HG02588 (cell line): ENCODE results near the gene FNIP2.
"Not testable (repeated sequence)": the region's sequence is repeated elsewhere in the genome, so short reads cannot be mapped to it uniquely, and the experiment has no call there.

Source experiments
- ATAC-seq: cut with Tn5 transposase; IDR thresholded peaks from one replicate; pipeline ENCODE4 v1.9.1; 2021; ENCODE audit warnings: mild to moderate bottlenecking, moderate library complexity; ENCODE audit not compliant: unreplicated experiment

FNIP2 gene

DNA sequence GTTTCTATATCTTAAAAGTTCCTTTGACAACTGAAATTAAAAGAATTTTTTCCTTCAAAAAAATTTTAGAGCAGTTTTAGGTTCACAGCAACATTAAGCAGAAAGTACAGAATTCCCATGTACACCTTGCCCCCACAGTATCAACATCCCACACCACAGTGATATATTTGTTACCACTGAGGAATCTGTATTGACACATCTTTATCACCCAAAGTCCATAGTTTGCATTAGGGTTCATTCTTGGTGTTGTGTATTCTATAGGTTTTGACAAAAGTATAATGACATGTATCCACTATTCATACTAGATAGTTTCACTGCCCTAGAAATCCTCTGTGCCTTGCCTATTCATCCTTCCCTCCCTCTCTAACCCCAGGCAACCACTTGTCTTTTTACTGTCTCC lies 43.7 kb downstream of the FNIP2 start:
- ATAC-seq = no peak

DNA sequence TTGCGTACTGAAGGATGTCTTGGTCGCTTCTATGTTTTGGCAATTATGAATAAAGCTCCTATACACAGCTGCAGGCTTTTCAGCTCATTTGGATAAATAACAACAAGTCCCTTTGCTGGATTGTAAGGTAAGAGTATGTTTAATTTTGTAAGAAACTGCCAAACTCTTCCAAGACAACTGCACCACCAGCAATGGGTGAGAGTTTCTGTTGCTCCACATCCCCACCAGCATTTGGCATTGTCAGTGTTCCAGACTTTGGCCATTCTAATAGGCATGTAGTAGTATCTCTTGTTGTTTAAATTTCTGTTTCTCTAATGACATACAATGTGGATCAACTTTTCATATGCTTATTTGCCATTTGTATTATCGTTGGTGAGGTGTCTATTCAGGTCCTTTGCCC lies 44.3 kb downstream of the FNIP2 start:
- ATAC-seq = no peak

DNA sequence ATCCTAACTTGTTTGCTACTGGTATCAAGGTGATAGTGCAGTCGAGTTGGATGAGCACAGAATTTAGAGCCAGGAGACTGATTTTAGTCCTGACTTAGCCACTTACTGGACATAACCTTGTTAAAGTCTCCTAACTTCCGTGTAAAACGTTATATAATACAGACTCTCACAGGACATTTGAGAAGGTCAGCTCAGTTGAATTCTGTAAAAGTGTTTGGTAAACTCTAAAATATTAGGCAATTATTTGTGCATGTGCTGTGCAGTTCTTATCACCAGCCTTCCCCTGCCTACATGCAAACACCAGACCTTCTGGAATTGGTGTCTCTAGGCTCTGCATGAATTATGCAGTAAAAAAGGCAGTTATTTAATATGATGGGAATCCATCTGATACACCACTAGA lies 45.4 kb downstream of the FNIP2 start:
- ATAC-seq = no peak

DNA sequence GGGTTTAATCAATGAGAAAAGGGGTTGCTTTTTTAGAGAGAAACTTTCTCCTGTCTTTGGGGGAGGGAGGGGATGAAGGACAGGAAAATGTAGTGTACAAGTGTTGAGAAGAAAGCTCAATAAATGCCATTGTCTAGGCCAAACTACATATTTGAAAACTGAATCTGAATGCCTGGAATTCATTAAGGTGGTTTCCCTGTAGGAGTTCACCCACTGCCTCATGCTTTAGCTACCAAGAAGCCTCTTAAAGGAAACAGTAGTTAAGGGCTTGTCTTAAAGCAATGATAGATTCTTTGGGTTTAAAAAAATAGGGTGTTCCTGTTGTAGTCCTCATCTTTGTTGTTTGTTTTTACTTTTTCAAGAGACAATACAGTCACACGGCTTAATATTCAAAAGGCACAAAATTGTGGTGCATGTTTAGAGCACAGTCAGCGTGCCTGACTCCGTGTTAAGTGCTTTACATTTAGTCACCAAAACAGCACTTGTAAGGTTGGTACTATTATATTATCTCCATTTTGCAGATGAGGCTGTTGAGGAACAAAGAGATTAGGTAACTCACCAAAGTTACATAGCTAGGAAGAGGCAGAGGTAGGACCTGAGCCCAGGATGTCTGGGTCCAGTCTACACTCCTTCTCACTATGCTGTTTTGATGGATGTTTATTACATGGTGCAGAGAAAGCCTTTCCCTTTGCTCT lies 46.0 kb downstream of the FNIP2 start:
- no peak for ATAC-seq

DNA sequence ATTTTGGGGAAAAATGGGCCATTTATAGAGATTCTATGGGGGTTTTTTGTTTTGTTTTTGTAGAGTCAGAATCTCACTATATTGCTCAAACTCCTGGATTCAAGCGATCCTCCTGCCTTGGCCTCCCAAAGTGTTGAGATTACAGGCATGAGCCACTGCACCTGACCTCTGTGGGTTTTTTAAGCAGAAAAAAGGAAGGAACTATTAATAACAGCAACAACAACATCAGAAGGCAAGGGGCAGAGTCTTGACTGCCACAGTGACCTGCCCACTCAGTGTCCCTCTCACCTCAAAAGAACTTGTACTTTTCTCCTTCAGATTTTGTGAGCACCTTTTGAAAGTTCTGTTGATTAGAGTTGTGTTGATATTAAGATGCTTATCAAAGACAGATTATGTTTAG lies 48.1 kb downstream of the FNIP2 start:
- ATAC-seq = no peak

DNA sequence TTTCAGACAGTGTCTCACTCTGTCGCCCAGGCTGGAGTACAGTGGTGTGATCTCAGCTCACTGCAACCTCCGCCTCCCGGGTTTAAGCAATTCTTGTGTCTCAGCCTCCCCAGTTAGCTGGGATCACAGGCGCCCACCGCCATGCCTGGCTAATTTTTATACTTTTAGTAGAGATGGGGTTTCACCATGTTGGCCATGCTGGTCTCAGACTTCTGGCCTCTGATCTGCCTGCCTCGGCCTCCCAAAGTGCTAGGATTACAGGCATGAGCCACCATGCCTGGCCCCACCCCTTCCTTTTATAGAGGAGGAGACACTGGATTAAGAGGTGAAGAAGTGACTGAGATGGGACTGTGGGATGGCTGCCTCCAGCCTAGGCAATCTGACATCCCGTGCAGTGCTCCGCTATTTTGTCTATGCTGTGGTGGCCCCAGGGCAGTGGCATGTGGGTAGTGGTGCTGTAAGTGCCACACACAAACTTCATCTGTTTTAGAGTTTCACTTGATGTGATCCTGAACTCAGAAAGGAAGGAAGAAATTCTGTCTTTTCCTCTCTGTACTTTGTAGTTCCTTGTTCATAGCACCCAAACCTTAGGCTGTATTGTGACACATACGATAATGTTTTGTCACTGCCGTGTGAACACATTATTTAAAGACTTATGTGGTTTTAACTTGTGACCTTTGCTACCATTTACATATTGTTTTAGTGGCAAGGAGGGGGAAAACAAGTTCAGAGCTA lies 48.9 kb downstream of the FNIP2 start:
- peak; percentile 62 for ATAC-seq

DNA sequence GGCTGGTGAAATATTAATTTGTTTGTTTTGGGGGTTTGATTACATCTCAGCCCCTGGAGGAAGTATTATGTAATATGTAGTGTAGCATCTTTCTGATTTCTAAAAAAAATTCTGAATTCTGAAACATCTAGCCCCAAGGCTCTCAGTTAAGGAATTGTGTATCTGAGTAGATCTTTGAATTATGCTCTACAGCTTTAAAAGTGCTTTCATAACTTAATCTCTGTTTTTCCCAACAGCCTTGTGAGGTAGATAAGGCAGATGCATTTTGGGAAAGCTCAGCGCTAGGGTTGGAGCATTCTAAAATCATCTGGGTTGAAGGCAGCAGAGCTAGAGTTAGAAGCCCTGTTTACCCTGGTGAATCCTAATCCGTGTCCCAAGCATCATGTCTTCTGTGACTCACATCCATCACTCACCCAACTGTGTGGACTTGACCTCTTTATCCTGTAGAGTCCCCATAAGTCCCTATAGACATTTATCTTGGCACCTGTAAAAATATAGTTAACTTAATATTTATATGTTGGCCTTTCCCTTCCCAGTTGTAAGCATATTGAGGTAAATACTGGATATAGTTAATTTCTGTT lies 49.8 kb downstream of the FNIP2 start:
- no peak for ATAC-seq

DNA sequence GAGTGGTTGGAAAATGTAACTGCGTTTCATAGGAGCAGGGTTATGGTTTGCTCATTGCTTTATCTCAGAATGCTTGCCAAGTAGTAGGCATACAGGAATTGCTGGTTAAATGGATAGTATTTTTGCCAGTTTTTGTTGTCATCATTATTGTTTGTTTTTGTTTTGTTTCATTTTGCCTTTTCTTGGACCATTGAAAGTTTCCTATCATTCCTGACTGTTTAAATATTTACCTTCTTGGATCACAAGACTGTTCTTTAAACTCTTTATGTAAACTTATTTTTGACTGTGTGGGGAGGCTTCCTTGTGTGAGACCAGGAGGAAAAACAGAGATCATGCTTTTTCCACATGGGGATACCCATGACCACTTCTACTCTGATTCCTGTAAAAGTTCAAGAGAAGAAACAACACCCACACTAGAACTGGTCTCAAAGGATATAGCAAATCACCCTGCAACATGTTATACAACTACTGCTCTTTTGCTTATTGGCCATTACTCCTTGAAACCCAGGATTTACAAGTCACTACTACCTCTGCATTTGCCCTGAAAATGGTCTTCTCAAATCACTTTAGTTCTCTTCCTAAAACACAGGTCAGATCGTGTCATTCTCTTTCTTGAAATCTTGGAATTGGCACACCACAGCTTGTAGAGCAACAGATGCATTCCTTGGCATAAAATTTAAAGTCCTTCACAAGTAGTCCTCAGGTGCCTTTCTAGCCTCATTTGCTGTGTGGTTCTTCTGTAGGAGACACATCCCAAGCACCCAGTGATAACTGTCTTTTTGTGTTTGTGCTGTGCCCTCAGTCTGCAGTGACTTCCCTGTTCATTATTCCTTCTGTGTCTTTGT lies 51.3 kb downstream of the FNIP2 start:
- no peak for ATAC-seq

DNA sequence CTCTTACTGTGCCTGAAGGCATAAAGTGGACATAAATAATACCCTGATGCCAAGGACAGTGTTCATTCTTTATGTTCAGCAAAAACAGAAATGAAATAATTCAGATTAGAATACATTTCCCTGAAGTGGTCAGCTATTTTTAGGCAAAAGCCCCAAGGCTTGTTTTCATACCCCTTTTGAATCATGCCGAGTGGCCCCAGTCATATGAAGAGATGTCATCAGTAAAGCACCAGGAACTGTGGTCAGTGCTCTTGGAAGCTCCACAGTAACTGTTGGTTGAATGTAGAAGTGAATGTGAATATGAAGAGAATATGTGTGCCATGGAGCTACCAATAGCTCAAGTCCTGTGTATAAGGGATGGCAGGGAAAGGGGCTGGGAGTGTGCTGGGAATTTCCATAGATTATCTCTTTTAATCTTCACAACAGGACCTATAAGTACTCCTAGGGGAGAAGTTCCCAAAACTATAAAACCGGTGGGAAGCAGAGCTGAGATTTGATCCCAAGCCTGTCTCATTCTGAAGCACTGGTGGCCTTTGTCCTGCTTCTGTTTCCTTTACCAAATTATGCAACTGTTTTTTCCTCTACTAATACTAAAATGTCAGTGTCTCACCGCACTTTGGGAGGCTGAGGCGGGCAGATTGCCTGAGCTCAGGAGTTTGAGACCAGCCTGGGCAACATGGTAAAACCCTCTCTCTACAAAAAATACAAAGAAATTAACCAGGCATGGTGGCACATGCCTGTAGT lies 52.6 kb downstream of the FNIP2 start:
- ATAC-seq = peak; percentile 42

DNA sequence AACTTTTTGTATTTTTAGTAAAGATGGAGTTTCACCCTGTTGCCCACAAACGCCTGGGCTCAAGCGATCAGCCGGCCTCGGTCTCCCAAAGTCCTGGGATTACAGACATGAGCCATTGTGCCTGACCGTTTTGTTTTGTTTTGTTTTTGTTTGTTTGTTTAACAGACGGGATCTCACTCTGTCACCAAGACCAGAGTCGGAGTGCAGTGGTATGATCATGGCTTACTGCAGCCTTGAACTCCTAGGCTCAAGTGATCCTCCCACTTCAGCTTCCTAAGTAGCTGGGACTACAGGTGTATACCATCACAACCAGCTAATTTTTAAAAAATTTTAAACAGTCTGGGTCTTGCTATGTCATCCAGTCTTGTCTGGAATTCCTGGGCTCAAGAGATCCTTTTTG lies 53.5 kb downstream of the FNIP2 start:
- no peak for ATAC-seq

DNA sequence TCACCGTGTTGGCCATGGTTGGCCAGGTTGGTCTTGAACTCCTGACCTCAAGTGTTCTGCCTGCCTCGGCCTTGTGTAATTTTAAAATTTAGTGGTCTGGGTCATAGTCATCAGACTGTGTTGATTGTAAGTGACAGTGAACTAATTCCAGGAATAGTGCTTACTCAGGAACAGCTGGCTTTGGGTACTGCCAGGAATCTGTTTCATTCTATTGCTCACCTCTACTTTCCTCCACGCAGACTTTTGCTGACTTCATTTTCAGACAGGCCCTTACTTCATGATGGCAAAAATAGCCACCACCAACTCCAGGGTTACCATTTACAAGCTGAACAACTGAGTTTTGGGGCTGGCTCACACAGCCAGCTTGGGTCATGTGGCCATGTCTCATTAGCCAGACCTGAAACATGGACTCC lies 54.6 kb downstream of the FNIP2 start:
- peak; percentile 37 for ATAC-seq

DNA sequence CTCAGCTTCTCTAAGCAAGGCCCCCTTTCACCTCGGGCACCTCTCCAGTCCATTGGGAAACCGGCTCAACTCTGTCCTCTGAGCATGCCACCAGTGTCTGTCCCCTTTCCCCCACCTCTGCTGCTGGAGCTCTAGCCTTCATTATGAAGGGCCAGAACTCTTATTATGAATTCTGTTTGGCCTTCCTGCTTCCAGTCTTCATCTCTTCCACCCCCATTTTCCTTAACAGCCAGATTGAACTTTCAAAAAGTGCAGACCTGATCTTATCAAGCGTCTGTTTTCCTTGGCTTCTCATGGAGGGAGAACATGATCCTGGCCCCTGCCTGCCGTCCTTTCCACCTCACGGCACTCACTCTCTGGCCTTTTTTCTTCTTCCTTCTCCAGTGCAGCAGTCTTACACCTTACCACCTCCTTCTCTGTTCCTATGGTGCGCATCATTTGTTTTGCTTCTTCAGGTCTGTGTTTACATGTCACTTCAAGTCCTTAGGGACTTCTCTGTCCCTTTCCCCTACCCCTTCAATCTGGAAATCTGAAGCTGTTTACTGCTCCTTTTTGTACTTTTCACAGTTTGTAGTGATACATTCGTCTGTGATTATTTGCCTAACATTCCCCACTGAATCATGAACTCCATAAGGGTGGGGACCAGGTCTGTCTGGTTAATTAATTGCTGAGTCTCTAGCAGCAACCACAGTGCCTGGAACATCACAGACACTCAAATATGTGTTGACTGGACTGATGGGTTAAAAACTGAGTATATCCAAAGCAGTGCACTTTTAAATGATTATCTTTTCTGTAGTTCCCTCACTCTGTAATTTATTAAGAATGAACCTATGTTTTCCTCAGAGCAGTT lies 55.8 kb downstream of the FNIP2 start:
- ATAC-seq = no peak

DNA sequence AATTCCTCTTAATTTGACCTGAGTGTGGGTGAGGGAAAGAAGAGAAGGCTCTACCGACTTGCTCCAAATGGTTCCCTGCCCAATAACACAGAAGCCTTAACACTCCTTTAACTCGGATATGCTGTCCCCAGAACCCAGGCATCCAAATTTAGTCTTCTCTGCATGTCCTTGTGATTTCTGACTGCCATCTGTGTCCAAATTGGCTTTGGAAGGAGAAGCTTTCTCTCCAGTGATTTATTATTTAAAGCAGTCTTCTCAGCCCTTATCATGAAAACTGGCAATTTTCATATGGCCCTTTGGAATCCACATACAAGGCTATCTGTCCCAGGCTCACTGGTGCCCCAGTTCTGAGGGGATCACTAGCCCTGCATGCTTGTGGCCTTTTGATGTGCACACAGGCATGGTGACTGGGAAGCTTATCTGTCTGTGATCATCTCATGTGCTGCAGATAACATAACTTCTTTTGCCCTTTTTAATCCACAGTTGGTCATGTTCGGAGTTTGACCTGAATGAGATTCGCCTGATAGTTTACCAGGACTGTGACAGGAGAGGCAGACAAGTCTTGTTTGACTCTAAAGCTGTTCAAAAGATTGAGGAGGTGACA lies 56.7 kb downstream of the FNIP2 start:
- ATAC-seq = no peak

DNA sequence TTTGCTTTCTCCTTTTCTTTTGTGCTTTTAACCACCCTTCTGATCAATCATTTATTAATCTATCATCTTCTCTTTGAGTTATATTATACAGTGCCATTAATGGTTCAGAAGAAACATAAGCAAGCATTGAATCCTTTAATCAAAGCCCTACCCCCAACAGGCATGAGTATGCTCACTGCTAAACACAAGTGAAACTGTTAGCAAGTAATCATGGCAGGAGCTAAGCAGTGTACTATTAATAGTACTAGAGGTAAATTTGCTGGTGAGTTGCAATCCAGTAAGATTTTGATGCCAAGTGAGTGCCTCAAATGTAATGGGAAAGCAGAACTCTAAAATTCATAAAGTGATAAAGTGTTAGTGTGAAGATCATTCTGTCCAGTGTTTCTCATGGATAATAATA lies 57.2 kb downstream of the FNIP2 start:
- peak; percentile 46 for ATAC-seq

DNA sequence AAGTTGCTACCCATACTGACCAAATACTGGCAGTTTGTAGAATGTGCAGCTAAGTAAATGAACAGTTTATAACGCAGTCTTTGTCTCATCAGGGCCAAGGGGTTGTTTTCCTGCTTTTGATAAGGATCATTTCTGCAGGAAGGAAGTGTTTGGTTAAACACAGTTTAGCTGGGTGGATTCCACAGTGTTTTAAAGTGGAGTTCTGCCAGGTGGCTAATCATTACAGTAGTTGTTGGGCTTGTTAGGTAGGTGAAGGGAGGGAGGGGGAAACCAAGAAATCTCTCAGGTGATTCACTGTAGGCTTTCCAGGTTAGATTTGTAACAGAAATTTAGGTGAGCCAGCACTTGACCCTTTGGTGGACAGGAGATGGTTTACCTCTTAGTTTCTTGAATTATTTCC lies 58.1 kb downstream of the FNIP2 start:
- peak; percentile 27 for ATAC-seq

DNA sequence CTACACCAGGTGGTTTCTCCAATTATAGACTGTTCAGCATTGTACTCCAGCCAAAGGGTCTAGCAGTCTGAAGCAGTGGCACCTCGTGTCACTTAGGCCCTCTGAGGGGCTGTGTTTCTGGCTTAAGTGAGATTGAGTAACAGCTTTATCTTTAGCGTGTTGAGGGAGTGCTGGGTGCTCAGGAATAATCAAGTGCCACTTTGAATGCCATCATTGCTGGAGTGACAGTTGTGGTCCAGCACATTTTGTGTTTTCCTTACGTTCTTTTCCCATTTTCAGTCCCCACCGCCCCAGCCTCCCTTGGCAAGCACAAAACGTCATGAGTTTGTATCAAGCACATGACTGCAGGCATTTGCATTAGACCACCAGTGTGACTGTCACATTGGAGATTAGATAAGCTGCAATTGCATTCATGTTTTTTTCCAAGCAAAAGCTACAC lies 58.7 kb downstream of the FNIP2 start:
- no peak for ATAC-seq

DNA sequence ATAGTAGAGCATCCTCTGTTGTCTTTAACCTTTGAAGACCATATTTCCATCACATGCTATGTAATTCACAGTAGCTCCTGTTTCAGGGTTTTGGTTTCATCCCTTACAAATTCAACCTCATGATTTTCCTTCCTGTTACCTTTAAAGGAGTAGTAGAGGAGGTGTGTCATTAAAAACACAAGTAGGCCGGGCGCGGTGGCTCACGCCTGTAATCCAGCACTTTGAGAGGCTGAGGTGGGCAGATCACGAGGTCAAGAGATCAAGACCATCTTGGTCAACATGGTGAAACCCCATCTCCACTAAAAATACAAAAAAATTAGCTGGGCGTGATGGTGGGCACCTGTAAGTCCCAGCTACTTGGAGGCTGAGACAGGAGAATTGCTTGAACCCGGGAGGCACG lies 59.3 kb downstream of the FNIP2 start:
- ATAC-seq = not testable (repeated sequence)

DNA sequence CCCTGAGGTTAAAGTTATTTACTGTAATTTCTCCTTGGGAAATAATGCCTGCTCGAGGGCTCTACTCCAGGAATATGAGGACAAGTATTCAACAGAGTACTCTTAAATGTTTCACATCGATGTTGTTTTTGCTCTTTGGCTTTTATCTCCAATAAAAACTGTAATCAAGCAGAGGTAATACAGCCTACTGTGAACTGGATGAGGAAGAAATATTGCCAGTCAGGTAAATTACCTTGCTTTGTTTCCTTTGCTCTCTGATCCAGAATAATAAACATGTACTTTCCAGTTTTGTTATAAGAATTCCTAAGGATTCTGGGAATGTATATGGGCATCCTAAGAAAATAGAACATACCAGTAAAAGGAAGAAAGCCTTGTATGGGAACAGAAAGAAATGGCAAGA lies 60.4 kb downstream of the FNIP2 start:
- no peak for ATAC-seq

DNA sequence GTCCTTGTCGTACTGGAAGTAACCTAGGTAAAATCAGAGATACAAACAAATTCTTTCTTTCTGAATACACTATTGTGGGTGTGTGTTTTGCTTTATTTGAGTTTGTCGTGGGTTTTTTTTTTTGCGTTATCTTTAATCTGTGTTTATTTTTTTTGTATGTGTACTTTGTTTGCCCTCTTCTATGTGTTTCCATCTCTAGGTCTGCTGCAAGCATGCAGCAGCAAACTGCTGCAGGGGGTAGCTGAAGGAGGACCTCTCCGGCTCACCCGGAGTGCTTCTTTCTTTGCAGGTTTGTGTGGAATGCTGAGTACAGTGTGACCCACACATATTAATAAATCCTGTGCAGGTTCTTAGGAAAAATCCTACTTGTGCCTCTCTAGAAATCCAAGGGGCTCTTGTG lies 64.8 kb downstream of the FNIP2 start:
- no peak for ATAC-seq
